ENCODE results near the gene GUCA2A. TPM values are rescaled to one million over a fixed set of nuclear protein-coding genes. Genes with fewer than 3 reads are reported as not detected.

Gene GUCA2A
- total RNA-seq, 1 donor from 2014 or later: 2.9 TPM

GRCh38 chr1:42206164-42206563 is 41.6 kb upstream of the GUCA2A start:
- Mint-ChIP-seq H3K4me3 (peak overlapping the region; percentile 83), H3K36me3 (peaks cover 60% of the 10 kb centered on the region), H3K27me3 (no peaks in the 10 kb centered on the region), H3K4me1 (ENCODE audit: unreplicated experiment) (peaks cover 5% of the 10 kb centered on the region), H3K27ac (peak overlapping the region; percentile 99), H3K9me3 (peaks cover 29% of the 10 kb centered on the region)
- DNase-seq (ENCODE audit: extremely low spot score, unreplicated experiment): no peak
- no peak for TF ChIP-seq CTCF (conservative IDR thresholded peaks at IDR 0.05)

- Mint-ChIP-seq H3K4me1 (ENCODE audit: unreplicated experiment) (no peaks in the 10 kb centered on the region), H3K9me3 (peaks cover 23% of the 10 kb centered on the region), H3K36me3 (peaks cover 62% of the 10 kb centered on the region), H3K27ac (no peak overlapping the region), H3K27me3 (no peaks in the 10 kb centered on the region), H3K4me3 (no peak overlapping the region)
- no peak for TF ChIP-seq CTCF (conservative IDR thresholded peaks at IDR 0.05)
- DNase-seq (ENCODE audit: extremely low spot score, unreplicated experiment): no peak
These were observed 37.4 kb upstream of the GUCA2A start for GRCh38 chr1:42201986-42202385.

GRCh38 chr1:42198251-42198650 is 33.7 kb upstream of the GUCA2A start:
- DNase-seq (ENCODE audit: extremely low spot score, unreplicated experiment): no peak
- Mint-ChIP-seq H3K9me3 (peaks cover 12% of the 10 kb centered on the region), H3K27ac (no peak overlapping the region), H3K4me1 (ENCODE audit: unreplicated experiment) (no peaks in the 10 kb centered on the region), H3K4me3 (no peak overlapping the region), H3K27me3 (no peaks in the 10 kb centered on the region), H3K36me3 (peaks cover 47% of the 10 kb centered on the region)
- TF ChIP-seq CTCF (conservative IDR thresholded peaks at IDR 0.05): no peak

GRCh38 chr1:42195841-42196240 is 31.3 kb upstream of the GUCA2A start:
- no peak for TF ChIP-seq CTCF (conservative IDR thresholded peaks at IDR 0.05)
- H3K4me1 Mint-ChIP-seq (ENCODE audit: unreplicated experiment): no peaks in the 10 kb centered on the region
- H3K27ac Mint-ChIP-seq: no peak overlapping the region
- no peak for DNase-seq (ENCODE audit: extremely low spot score, unreplicated experiment)
- H3K4me3 Mint-ChIP-seq: no peak overlapping the region
- no peaks in the 10 kb centered on the region for H3K9me3 Mint-ChIP-seq
- peaks cover 29% of the 10 kb centered on the region for H3K36me3 Mint-ChIP-seq
- no peaks in the 10 kb centered on the region for H3K27me3 Mint-ChIP-seq

GRCh38 chr1:42192106-42192505 is 27.6 kb upstream of the GUCA2A start:
- H3K9me3 Mint-ChIP-seq: no peaks in the 10 kb centered on the region
- no peak overlapping the region for H3K27ac Mint-ChIP-seq
- no peak for DNase-seq (ENCODE audit: extremely low spot score, unreplicated experiment)
- no peaks in the 10 kb centered on the region for H3K27me3 Mint-ChIP-seq
- H3K4me3 Mint-ChIP-seq: no peak overlapping the region
- H3K4me1 Mint-ChIP-seq (ENCODE audit: unreplicated experiment): no peaks in the 10 kb centered on the region
- TF ChIP-seq CTCF (conservative IDR thresholded peaks at IDR 0.05): no peak
- peaks cover 34% of the 10 kb centered on the region for H3K36me3 Mint-ChIP-seq

- Mint-ChIP-seq H3K36me3 (peaks cover 35% of the 10 kb centered on the region), H3K27ac (no peak overlapping the region), H3K9me3 (no peaks in the 10 kb centered on the region), H3K27me3 (no peaks in the 10 kb centered on the region), H3K4me1 (ENCODE audit: unreplicated experiment) (no peaks in the 10 kb centered on the region), H3K4me3 (no peak overlapping the region)
- no peak for TF ChIP-seq CTCF (conservative IDR thresholded peaks at IDR 0.05)
- no peak for DNase-seq (ENCODE audit: extremely low spot score, unreplicated experiment)
These were observed 26.8 kb upstream of the GUCA2A start for GRCh38 chr1:42191319-42191718.

Measured in type B pancreatic cell (in vitro differentiated cells).